Caco-2 (cell line): ENCODE data around the gene COG6. TPM values are rescaled to one million over a fixed set of nuclear protein-coding genes. Genes with fewer than 3 reads are reported as not detected.

ENCODE experiments used
- Bru-seq: library from RNA; stranded (reverse); fragments of 400-500 nt; gene quantifications from one replicate; lab custom pipeline; 2021; lab: Mats Ljungman, UMichigan
- BruChase-seq, 2 experiments: library from RNA; stranded (reverse); fragments of 400-500 nt; gene quantifications; one replicate each; lab custom pipeline; 2021; lab: Mats Ljungman, UMichigan
- BruUV-seq: library from RNA; stranded (reverse); fragments of 400-500 nt; replicated peaks from 2 replicates; lab custom pipeline; 2021; lab: Mats Ljungman, UMichigan
- CTCF ChIA-PET: fragments of 300-600 bp; sonication (Branson Sonifier 250); formaldehyde crosslinking; loops from one replicate; lab custom pipeline; 2022; ENCODE audit warnings: antibody characterized with exemption; lab: Charles Lee
- POLR2A ChIA-PET: fragments of 300-600 bp; sonication (Branson Sonifier 250); formaldehyde crosslinking; loops from one replicate; lab custom pipeline; 2022; ENCODE audit warnings: antibody characterized with exemption; lab: Charles Lee
- DNase-seq, 2 experiments: peaks; one replicate each; pipeline versions ENCODE4 v3.0.0 to v3.0.0-alpha.2; 2020 to 2022
- H3K27me3 ChIP-seq: replicated peaks from 2 replicates; pipeline ENCODE4 v1.6.0; 2011; ENCODE audit warnings: low read length; ENCODE audit not compliant: control insufficient read depth, insufficient read depth
- H3K36me3 ChIP-seq: 2 replicates; pipeline ENCODE4 v1.5.1; 2011; ENCODE audit warnings: low read length; ENCODE audit not compliant: control insufficient read depth, insufficient read depth
- H3K4me1 ChIP-seq: fragments of 250-450 bp; sonication (Bioruptor Pico); 2 replicates; pipeline ENCODE4 v1.5.1; 2020; ENCODE audit warnings: mild to moderate bottlenecking
- H3K4me3 ChIP-seq: 2 replicates; pipeline ENCODE4 v1.5.1; 2011; ENCODE audit warnings: low read depth, mild to moderate bottlenecking, control low read depth, low read length
- H3K9me3 ChIP-seq: fragments of 250-450 bp; sonication (Bioruptor Pico); 2 replicates; pipeline ENCODE4 v1.5.1; 2020; ENCODE audit warnings: mild to moderate bottlenecking, moderate library complexity
- H3K27ac Mint-ChIP-seq: one replicate; pipeline ENCODE4 v1.8.0; 2022; ENCODE audit warnings: mixed read lengths; ENCODE audit not compliant: unreplicated experiment
- H3K27me3 Mint-ChIP-seq: one replicate; pipeline ENCODE4 v1.8.0; 2022; ENCODE audit warnings: mixed read lengths; ENCODE audit not compliant: insufficient read depth, unreplicated experiment
- H3K36me3 Mint-ChIP-seq: one replicate; pipeline ENCODE4 v1.8.0; 2022; ENCODE audit warnings: mild to moderate bottlenecking, mixed read lengths; ENCODE audit not compliant: insufficient read depth, unreplicated experiment
- H3K4me1 Mint-ChIP-seq: one replicate; pipeline ENCODE4 v1.8.0; 2022; ENCODE audit warnings: low read depth, mixed read lengths; ENCODE audit not compliant: unreplicated experiment
- H3K4me3 Mint-ChIP-seq: one replicate; pipeline ENCODE4 v1.8.0; 2022; ENCODE audit warnings: mild to moderate bottlenecking, moderate library complexity, mixed read lengths; ENCODE audit not compliant: unreplicated experiment
- H3K9me3 Mint-ChIP-seq: one replicate; pipeline ENCODE4 v1.8.0; 2022; ENCODE audit warnings: mixed read lengths; ENCODE audit not compliant: unreplicated experiment
- CTCF ChIP-seq, 2 experiments: fragments of 200-600 bp in 1 of 2; IDR thresholded peaks; 1 replicate in 1 of 2; 2 replicates in 1 of 2; pipeline versions ENCODE4 v1.5.1 to v1.8.0; 2011 to 2022; ENCODE audit warnings: antibody characterized with exemption in 1 of 2, control low read depth in 1 of 2, inconsistent platforms in 1 of 2, low read depth in 1 of 2, low read length in 1 of 2, mild to moderate bottlenecking in 1 of 2, moderate library complexity in 1 of 2; ENCODE audit not compliant: insufficient read depth in 1 of 2, severe bottlenecking in 1 of 2, unreplicated experiment in 1 of 2
- intact Hi-C: fragments of 100-400 bp; cut with micrococcal nuclease; formaldehyde crosslinking; loops from one replicate; pipeline ENCODE4 v1.10.0; 2022; ENCODE audit not compliant: unreplicated experiment
- long read RNA-seq: library from polyadenylated mRNA; stranded (forward); transcript quantifications from one replicate; pipeline ENCODE4 v2.0.0, GENCODE V29; 2022
- total RNA-seq: library from RNA; stranded (reverse); gene quantifications from 2 replicates; pipeline ENCODE4 v1.2.3, GENCODE V29; 2022

The COG6 gene
- total RNA-seq (55.8 and 63.6 TPM in 2 replicates), Bru-seq, nascent RNA (percentile 76 among the genes with signal in this experiment), BruChase-seq, experiment 1, labeled RNA remaining after a 2-hour chase (percentile 80 among the genes with signal in this experiment), BruChase-seq, experiment 2, labeled RNA remaining after a 6-hour chase (percentile 70 among the genes with signal in this experiment)
- long read RNA-seq, transcript COG6-204 (19 exons, 3,563 nt), result major isoform, 57 of 72 reads
- long read RNA-seq, partial matches to known transcripts, result 2 of 72 reads
- long read RNA-seq, other reads (novel, unspliced or antisense), result 12 of 72 reads

- Mint-ChIP-seq H3K4me3 (peak within 1 kb of the TSS; percentile 98), H3K36me3 (peaks cover 13% of the 10 kb centered on the region), H3K27me3 (no peaks in the 10 kb centered on the region), H3K4me1 (no peaks in the 10 kb centered on the region), H3K27ac (peak within 1 kb of the TSS; percentile 56), H3K9me3 (no peaks in the 10 kb centered on the region)
- H3K9me3 ChIP-seq, result no peaks in the 10 kb centered on the region
- no peak for TF ChIP-seq CTCF (IDR thresholded peaks at IDR 0.05; ENCODE audit: insufficient read depth in 1 of 2, low read depth in 1 of 2, low read length in 1 of 2, severe bottlenecking in 1 of 2, unreplicated experiment in 1 of 2)
- H3K4me1 ChIP-seq, result no peaks in the 10 kb centered on the region
- peak within 1 kb of the TSS; percentile 99 for H3K4me3 ChIP-seq
- intact Hi-C loops, result no loop called here
- H3K27me3 ChIP-seq, result no peaks in the 10 kb centered on the region
- ChIA-PET POLR2A (interaction anchor here (0.6 kb wide), 1 partner anchor 9 kb away, joined by 3 read pairs; no protein-coding TSS in a partner anchor), CTCF (no interaction called here)
- DNase-seq, result peak; percentile 93 to 97
- no peaks in the 10 kb centered on the region for H3K36me3 ChIP-seq
- no TSS peak for BruUV-seq
These were observed at the start of gene COG6 for GRCh38 chr13:39655569-39656324. Gene COG6 (plus strand): TSS chr13:39655662. CDS start chr13:39655727, 65 bp downstream.

- Mint-ChIP-seq H3K4me1 (peaks cover 5% of the 10 kb centered on the region), H3K4me3 (no peak overlapping the region), H3K36me3 (no peaks in the 10 kb centered on the region), H3K9me3 (no peaks in the 10 kb centered on the region), H3K27me3 (peaks cover 28% of the 10 kb centered on the region), H3K27ac (no peak overlapping the region)
- H3K9me3 ChIP-seq, result no peaks in the 10 kb centered on the region
- ChIA-PET POLR2A (no interaction called here), CTCF (interaction anchor here (4.1 kb wide), 1 partner anchor 10 kb away, joined by 19 read pairs; no protein-coding TSS in a partner anchor)
- no peaks in the 10 kb centered on the region for H3K36me3 ChIP-seq
- no peak for DNase-seq
- intact Hi-C loops, result no loop called here
- H3K27me3 ChIP-seq, result 0 out of 2 replicates have a peak, but pooled peaks cover 2% of the 10 kb centered on the region
- H3K4me1 ChIP-seq, result 0 out of 2 replicates have a peak, but pooled peaks cover 4% of the 10 kb centered on the region
- no TSS peak for BruUV-seq
- no peak for TF ChIP-seq CTCF (IDR thresholded peaks at IDR 0.05; ENCODE audit: insufficient read depth in 1 of 2, low read depth in 1 of 2, low read length in 1 of 2, severe bottlenecking in 1 of 2, unreplicated experiment in 1 of 2)
- H3K4me3 ChIP-seq, result no peak overlapping the region
These were observed 49.7 kb upstream of the COG6 start for GRCh38 chr13:39605677-39606320.

GRCh38 chr13:39607876-39608275, 47.6 kb upstream of the COG6 start:
- Mint-ChIP-seq H3K4me1 (no peaks in the 10 kb centered on the region), H3K36me3 (no peaks in the 10 kb centered on the region), H3K9me3 (no peaks in the 10 kb centered on the region), H3K27ac (no peak overlapping the region), H3K27me3 (peaks cover 21% of the 10 kb centered on the region), H3K4me3 (no peak overlapping the region)
- ChIA-PET CTCF (no interaction called here), POLR2A (no interaction called here)
- Histone ChIP-seq H3K4me1 (no peaks in the 10 kb centered on the region), H3K36me3 (no peaks in the 10 kb centered on the region), H3K27me3 (no peaks in the 10 kb centered on the region), H3K4me3 (no peak overlapping the region), H3K9me3 (no peaks in the 10 kb centered on the region)
- TF ChIP-seq CTCF (IDR thresholded peaks at IDR 0.05; ENCODE audit: insufficient read depth in 1 of 2, low read depth in 1 of 2, low read length in 1 of 2, severe bottlenecking in 1 of 2, unreplicated experiment in 1 of 2), result no peak
- intact Hi-C loops, result no loop called here
- BruUV-seq, result no TSS peak
- DNase-seq, result no peak
